Measurements from ENCODE around the gene TMCO4.

DNA sequence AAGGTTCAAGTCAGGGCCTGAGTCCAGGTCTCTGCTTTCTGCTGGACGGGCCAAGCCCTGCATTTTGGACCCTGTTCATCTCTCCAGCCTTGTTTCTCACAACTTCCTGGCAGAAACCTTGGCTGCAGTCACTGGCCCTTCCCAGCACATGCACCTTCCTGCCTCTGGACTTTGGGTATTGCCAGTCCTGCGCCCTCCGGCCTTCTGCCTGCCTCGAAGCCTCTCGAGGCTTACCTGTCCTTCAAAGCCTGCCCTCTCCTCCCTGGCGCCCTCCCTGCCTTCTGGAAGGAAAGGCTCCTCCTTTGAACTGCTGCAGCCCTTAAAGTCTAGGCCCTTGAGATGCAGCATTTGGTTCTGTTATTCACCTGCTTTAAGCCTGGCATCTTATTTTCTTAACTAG lies 82.2 kb downstream of the TMCO4 start:
- TF ChIP-seq, protein P1, sequence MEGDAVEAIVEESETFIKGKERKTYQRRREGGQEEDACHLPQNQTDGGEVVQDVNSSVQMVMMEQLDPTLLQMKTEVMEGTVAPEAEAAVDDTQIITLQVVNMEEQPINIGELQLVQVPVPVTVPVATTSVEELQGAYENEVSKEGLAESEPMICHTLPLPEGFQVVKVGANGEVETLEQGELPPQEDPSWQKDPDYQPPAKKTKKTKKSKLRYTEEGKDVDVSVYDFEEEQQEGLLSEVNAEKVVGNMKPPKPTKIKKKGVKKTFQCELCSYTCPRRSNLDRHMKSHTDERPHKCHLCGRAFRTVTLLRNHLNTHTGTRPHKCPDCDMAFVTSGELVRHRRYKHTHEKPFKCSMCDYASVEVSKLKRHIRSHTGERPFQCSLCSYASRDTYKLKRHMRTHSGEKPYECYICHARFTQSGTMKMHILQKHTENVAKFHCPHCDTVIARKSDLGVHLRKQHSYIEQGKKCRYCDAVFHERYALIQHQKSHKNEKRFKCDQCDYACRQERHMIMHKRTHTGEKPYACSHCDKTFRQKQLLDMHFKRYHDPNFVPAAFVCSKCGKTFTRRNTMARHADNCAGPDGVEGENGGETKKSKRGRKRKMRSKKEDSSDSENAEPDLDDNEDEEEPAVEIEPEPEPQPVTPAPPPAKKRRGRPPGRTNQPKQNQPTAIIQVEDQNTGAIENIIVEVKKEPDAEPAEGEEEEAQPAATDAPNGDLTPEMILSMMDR (IDR thresholded peaks at IDR 0.05): no peak
- no peak for TF ChIP-seq POLR2A (IDR thresholded peaks at IDR 0.05)
